ENCODE data around the gene NME4. TPM values are rescaled to one million over a fixed set of nuclear protein-coding genes. Genes with fewer than 3 reads are reported as not detected.

NME4 gene
- total RNA-seq, 1 experiment from 2014 or later = 261 TPM

- CTCF ChIA-PET = no interaction called here
- BruUV-seq (replicated peaks) = no TSS peak
- Histone ChIP-seq H3K36me3 (ENCODE audit: insufficient read depth, low read length, poor library complexity, severe bottlenecking) (peaks cover 8% of the 10 kb centered on the region), H3K27ac (ENCODE audit: low read depth, low read length, poor library complexity, severe bottlenecking) (no peak overlapping the region), H3K27me3 (replicated peaks; ENCODE audit: insufficient read depth, low read depth, low read length, poor library complexity) (no peaks in the 10 kb centered on the region), H3K4me1 (ENCODE audit: insufficient read depth, low read length, poor library complexity, severe bottlenecking) (no peaks in the 10 kb centered on the region), H3K9me3 (ENCODE audit: low read depth, low read length, poor library complexity, severe bottlenecking) (no peaks in the 10 kb centered on the region), H3K4me3 (ENCODE audit: low read depth, low read length, poor library complexity, severe bottlenecking) (no peak overlapping the region)
- no peak for DNase-seq (ENCODE audit: low spot score)
- intact Hi-C loops (cut with micrococcal nuclease; ENCODE audit: unreplicated experiment) = no loop called here
- TF ChIP-seq EZH2 (IDR thresholded peaks at IDR 0.05; ENCODE audit: borderline replicate concordance, low read depth, low read length, poor library complexity, severe bottlenecking) = no peak
- TF ChIP-seq, protein P1, sequence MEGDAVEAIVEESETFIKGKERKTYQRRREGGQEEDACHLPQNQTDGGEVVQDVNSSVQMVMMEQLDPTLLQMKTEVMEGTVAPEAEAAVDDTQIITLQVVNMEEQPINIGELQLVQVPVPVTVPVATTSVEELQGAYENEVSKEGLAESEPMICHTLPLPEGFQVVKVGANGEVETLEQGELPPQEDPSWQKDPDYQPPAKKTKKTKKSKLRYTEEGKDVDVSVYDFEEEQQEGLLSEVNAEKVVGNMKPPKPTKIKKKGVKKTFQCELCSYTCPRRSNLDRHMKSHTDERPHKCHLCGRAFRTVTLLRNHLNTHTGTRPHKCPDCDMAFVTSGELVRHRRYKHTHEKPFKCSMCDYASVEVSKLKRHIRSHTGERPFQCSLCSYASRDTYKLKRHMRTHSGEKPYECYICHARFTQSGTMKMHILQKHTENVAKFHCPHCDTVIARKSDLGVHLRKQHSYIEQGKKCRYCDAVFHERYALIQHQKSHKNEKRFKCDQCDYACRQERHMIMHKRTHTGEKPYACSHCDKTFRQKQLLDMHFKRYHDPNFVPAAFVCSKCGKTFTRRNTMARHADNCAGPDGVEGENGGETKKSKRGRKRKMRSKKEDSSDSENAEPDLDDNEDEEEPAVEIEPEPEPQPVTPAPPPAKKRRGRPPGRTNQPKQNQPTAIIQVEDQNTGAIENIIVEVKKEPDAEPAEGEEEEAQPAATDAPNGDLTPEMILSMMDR (conservative IDR thresholded peaks at IDR 0.05; ENCODE audit: low read depth, low read length) = no peak
- POLR2A ChIA-PET (ENCODE audit: low non-redundant PET) = no interaction called here
These were observed 18.2 kb upstream of the NME4 start for GRCh38 chr16:378821-379182.

DNA sequence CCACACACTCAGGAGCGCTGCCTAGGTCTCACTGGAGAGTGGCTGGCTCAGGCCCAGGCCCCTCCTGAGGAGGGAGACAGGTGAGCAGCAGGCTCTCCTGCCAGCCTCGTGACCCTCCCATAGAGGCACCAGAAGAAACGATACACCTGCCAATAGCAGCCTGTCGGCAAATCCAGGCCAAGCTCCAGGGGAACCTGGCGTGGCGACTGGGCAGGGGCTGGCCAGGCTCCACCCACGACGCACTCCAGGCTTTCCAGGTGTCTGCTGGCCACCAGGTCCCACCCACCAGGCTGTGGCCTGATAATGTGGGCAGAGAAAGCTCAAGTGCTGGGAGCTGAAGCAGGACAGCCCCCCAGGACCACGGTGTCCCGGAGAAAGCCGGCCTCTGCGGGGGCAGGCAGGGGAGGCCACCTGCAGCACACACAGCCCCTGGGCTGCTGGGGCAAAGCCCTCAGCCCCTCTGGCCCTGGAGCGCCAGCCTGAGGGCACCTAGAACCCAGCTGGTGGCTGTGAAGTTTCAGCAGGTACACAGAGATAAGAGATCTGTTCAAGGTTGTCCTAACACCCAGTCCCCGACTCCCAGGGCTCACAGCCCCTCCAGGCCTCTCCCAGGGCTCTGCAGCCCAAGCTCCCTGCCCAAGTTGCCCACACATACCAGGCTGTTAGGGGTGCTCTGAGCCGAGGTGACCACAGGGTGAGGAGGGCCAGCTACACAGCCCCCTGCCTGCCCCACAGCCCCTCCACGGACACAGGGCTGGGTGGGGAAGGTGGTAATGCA, 17.6 kb upstream of the NME4 start:
- ChIA-PET CTCF (no interaction called here), POLR2A (ENCODE audit: low non-redundant PET) (no interaction called here)
- Histone ChIP-seq H3K4me3 (ENCODE audit: low read depth, low read length, poor library complexity, severe bottlenecking) (no peak overlapping the region), H3K9me3 (ENCODE audit: low read depth, low read length, poor library complexity, severe bottlenecking) (no peaks in the 10 kb centered on the region), H3K36me3 (ENCODE audit: insufficient read depth, low read length, poor library complexity, severe bottlenecking) (peaks cover 8% of the 10 kb centered on the region), H3K27ac (ENCODE audit: low read depth, low read length, poor library complexity, severe bottlenecking) (no peak overlapping the region), H3K4me1 (ENCODE audit: insufficient read depth, low read length, poor library complexity, severe bottlenecking) (no peaks in the 10 kb centered on the region), H3K27me3 (replicated peaks; ENCODE audit: insufficient read depth, low read depth, low read length, poor library complexity) (no peaks in the 10 kb centered on the region)
- no peak for DNase-seq (ENCODE audit: low spot score)
- intact Hi-C loops (cut with micrococcal nuclease; ENCODE audit: unreplicated experiment) = no loop called here
- no peak for TF ChIP-seq EZH2 (IDR thresholded peaks at IDR 0.05; ENCODE audit: borderline replicate concordance, low read depth, low read length, poor library complexity, severe bottlenecking)
- TF ChIP-seq, protein P1 (conservative IDR thresholded peaks at IDR 0.05; ENCODE audit: low read depth, low read length) = no peak
- no TSS peak for BruUV-seq (replicated peaks)

- CTCF ChIA-PET = no interaction called here
- Histone ChIP-seq H3K9me3 (ENCODE audit: low read depth, low read length, poor library complexity, severe bottlenecking) (no peaks in the 10 kb centered on the region), H3K4me1 (ENCODE audit: insufficient read depth, low read length, poor library complexity, severe bottlenecking) (no peaks in the 10 kb centered on the region), H3K4me3 (ENCODE audit: low read depth, low read length, poor library complexity, severe bottlenecking) (peak overlapping the region; percentile 93), H3K27ac (ENCODE audit: low read depth, low read length, poor library complexity, severe bottlenecking) (no peak overlapping the region), H3K36me3 (ENCODE audit: insufficient read depth, low read length, poor library complexity, severe bottlenecking) (peaks cover 8% of the 10 kb centered on the region), H3K27me3 (replicated peaks; ENCODE audit: insufficient read depth, low read depth, low read length, poor library complexity) (no peaks in the 10 kb centered on the region)
- no TSS peak for BruUV-seq (replicated peaks)
- DNase-seq (ENCODE audit: low spot score) = no peak
- intact Hi-C loops (cut with micrococcal nuclease; ENCODE audit: unreplicated experiment) = no loop called here
- POLR2A ChIA-PET (ENCODE audit: low non-redundant PET) = no interaction called here
- TF ChIP-seq, protein P1 (conservative IDR thresholded peaks at IDR 0.05; ENCODE audit: low read depth, low read length) = no peak
- no peak for TF ChIP-seq EZH2 (IDR thresholded peaks at IDR 0.05; ENCODE audit: borderline replicate concordance, low read depth, low read length, poor library complexity, severe bottlenecking)
These were observed 16.8 kb upstream of the NME4 start for GRCh38 chr16:379961-380761.

Measured in A673 (cell line).